ENCODE results near the gene GNB5.
"Not testable (repeated sequence)": the region's sequence is repeated elsewhere in the genome, so short reads cannot be mapped to it uniquely, and the experiment has no call there.

The GNB5 gene

GRCh38 chr15:52165494-52166131, 25.6 kb downstream of the GNB5 start:
- DNase-seq: not testable (repeated sequence)

- DNase-seq: peak; percentile 56
These were observed 26.4 kb downstream of the GNB5 start for GRCh38 chr15:52164631-52165265.

- DNase-seq: no peak
These were observed 27.6 kb downstream of the GNB5 start for GRCh38 chr15:52163321-52164190.

GRCh38 chr15:52162876-52163275, 28.3 kb downstream of the GNB5 start:
- DNase-seq: no peak

- peak; percentile 74 for DNase-seq
These were observed 28.9 kb downstream of the GNB5 start for GRCh38 chr15:52162260-52162659.

GRCh38 chr15:52161406-52161966, 29.7 kb downstream of the GNB5 start:
- no peak for DNase-seq

- DNase-seq: no peak
These were observed 31.5 kb downstream of the GNB5 start for GRCh38 chr15:52159645-52160044.

GRCh38 chr15:52158084-52158765, 33.0 kb downstream of the GNB5 start:
- DNase-seq: no peak

GRCh38 chr15:52155878-52156277, 35.3 kb downstream of the GNB5 start:
- DNase-seq: no peak

GRCh38 chr15:52154896-52155865, 36.0 kb downstream of the GNB5 start:
- DNase-seq: no peak

GRCh38 chr15:52153900-52154895, 37.0 kb downstream of the GNB5 start:
- no peak for DNase-seq

GRCh38 chr15:52151353-52151752, 39.8 kb downstream of the GNB5 start:
- DNase-seq: no peak

- DNase-seq: no peak
These were observed 40.3 kb downstream of the GNB5 start for GRCh38 chr15:52150871-52151270.

- no peak for DNase-seq
These were observed 41.0 kb downstream of the GNB5 start for GRCh38 chr15:52150043-52150825.

GRCh38 chr15:52148403-52148802, 42.8 kb downstream of the GNB5 start:
- peak; percentile 17 for DNase-seq

GRCh38 chr15:52146776-52147175, 44.4 kb downstream of the GNB5 start:
- no peak for DNase-seq

- no peak for DNase-seq
These were observed 44.9 kb downstream of the GNB5 start for GRCh38 chr15:52146261-52146660.

GRCh38 chr15:52144656-52145178, 46.5 kb downstream of the GNB5 start:
- peak; percentile 81 for DNase-seq

GRCh38 chr15:52143873-52144272, 47.3 kb downstream of the GNB5 start:
- peak; percentile 98 for DNase-seq

Data from fibroblast of skin of back (primary cell).